Mucosa of rectum (tissue), 2 donors: Measurements from ENCODE around the gene NFKB2.

Experiments used
- H3K27ac ChIP-seq, 2 donors: one replicate each; pipeline ENCODE4 v1.7.0; 2013; ENCODE audit warnings: inconsistent platforms in 2 of 2, low read depth in 2 of 2, low read length in 2 of 2
- H3K27me3 ChIP-seq, 2 donors: one replicate each; pipeline ENCODE4 v1.7.0; 2013; ENCODE audit warnings: low read length in 2 of 2; ENCODE audit not compliant: control insufficient read depth in 2 of 2, insufficient read depth in 2 of 2
- H3K36me3 ChIP-seq, 2 donors: one replicate each; pipeline ENCODE4 v1.7.0; 2013; ENCODE audit warnings: low read length in 2 of 2; ENCODE audit not compliant: control insufficient read depth in 2 of 2, insufficient read depth in 2 of 2
- H3K4me1 ChIP-seq, 2 donors: one replicate each; pipeline ENCODE4 v1.7.0; 2013; ENCODE audit warnings: low read length in 2 of 2, mild to moderate bottlenecking in 1 of 2; ENCODE audit not compliant: control insufficient read depth in 2 of 2, insufficient read depth in 2 of 2
- H3K4me3 ChIP-seq, 2 donors: one replicate each; pipeline ENCODE4 v1.7.0; 2013; ENCODE audit warnings: low read length in 2 of 2
- H3K9ac ChIP-seq, 2 donors: one replicate each; pipeline ENCODE4 v1.7.0; 2013; ENCODE audit warnings: low read length in 2 of 2, low read depth in 1 of 2, mild to moderate bottlenecking in 1 of 2
- H3K9me3 ChIP-seq, 2 donors: one replicate each; pipeline ENCODE4 v1.7.0; 2013; ENCODE audit warnings: low read length in 2 of 2; ENCODE audit not compliant: control insufficient read depth in 2 of 2
- donor health status: healthy.
- donor health status: Normal muscosa, but diverticular disease.

Gene NFKB2

DNA sequence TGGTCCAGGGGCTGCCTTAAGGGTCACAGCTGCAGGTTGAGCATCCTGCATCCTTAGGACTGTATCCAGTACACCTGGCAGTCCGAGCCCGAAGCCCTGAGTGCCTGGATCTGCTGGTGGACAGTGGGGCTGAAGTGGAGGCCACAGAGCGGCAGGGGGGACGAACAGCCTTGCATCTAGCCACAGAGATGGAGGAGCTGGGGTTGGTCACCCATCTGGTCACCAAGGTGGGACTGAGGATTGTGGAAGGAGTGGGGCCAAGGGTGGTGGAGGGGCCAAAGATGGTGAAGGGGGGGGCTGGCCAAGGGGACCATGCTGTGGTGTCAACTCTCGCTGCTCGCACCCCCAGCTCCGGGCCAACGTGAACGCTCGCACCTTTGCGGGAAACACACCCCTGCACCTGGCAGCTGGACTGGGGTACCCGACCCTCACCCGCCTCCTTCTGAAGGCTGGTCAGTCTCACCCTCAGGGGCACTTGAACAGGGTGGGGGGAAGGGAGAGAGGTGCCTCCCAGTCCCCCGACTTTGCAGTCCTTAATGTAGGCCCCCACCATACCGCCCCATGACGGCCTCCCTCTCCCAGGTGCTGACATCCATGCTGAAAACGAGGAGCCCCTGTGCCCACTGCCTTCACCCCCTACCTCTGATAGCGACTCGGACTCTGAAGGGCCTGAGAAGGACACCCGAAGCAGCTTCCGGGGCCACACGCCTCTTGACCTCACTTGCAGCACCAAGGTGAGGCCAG is 5.3 kb downstream of the NFKB2 start:
- H3K4me3 ChIP-seq, result no peak overlapping the region
- no peaks in the 10 kb centered on the region for H3K9me3 ChIP-seq
- H3K27ac ChIP-seq, result peak overlapping the region in 1 of 2 donors; percentile 81
- H3K9ac ChIP-seq, result no peak overlapping the region
- H3K36me3 ChIP-seq, result peaks cover 6 to 25% of the 10 kb centered on the region in 2 donors
- H3K27me3 ChIP-seq, result no peaks in the 10 kb centered on the region
- H3K4me1 ChIP-seq, result peaks cover 19 to 24% of the 10 kb centered on the region in 2 donors

DNA sequence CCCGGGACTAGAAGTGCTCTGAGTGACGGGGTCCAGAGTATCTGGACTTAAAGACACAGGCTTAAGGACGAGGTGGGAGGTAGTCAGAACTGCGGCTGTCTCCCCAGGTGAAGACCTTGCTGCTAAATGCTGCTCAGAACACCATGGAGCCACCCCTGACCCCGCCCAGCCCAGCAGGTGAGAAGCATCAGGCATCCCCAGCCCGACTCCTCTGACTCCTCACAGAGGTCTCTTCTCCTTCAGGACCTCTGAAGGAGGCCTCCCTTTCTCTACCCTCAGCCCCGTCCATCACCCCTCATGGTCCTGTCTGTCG is 5.8 kb downstream of the NFKB2 start:
- Histone ChIP-seq H3K4me3 (no peak overlapping the region), H3K36me3 (peaks cover 6 to 25% of the 10 kb centered on the region in 2 donors), H3K9ac (no peak overlapping the region), H3K4me1 (peaks cover 14 to 19% of the 10 kb centered on the region in 2 donors), H3K27me3 (no peaks in the 10 kb centered on the region), H3K27ac (no peak overlapping the region), H3K9me3 (no peaks in the 10 kb centered on the region)

DNA sequence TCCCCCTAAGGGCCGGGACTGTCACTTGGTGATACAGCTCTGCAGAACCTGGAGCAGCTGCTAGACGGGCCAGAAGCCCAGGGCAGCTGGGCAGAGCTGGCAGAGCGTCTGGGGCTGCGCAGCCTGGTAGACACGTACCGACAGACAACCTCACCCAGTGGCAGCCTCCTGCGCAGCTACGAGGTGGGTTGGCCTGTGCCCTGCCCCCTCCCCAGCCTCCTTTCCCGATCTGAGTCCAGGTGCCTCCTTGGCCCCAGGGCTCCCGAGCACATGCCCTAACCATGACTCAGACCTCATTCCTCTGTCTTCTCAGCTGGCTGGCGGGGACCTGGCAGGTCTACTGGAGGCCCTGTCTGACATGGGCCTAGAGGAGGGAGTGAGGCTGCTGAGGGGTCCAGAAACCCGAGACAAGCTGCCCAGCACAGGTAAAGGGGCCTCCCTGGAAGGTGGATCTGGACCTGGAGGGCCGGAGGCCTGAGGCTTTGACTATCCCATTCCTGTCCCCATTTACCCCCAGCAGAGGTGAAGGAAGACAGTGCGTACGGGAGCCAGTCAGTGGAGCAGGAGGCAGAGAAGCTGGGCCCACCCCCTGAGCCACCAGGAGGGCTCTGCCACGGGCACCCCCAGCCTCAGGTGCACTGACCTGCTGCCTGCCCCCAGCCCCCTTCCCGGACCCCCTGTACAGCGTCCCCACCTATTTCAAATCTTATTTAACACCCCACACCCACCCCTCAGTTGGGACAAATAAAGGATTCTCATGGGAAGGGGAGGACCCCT is 6.4 kb downstream of the NFKB2 start:
- Histone ChIP-seq H3K9ac (no peak overlapping the region), H3K27me3 (no peaks in the 10 kb centered on the region), H3K4me3 (no peak overlapping the region), H3K4me1 (peaks cover 8 to 13% of the 10 kb centered on the region in 2 donors), H3K27ac (no peak overlapping the region), H3K36me3 (peaks cover 6 to 22% of the 10 kb centered on the region in 2 donors), H3K9me3 (no peaks in the 10 kb centered on the region)

DNA sequence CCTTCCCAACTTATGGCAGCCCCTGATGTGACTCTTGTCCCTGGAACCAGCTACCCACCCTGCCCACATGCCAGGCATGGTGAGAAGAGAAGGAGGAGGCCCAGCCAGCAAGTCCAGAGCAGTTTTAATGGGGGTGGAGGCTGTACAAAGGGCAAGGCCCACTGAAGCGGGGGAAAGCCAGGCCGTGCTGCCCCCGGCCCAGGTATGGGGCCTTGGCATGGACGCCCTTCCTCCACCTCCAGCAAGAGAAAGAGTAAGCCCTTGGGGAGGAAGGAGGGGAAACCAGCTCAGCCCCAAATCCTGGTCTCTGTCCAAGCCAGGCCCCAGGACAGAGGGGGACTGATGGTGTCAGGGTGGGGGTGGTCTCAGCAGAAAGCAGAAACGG is 7.0 kb downstream of the NFKB2 start:
- no peak overlapping the region for H3K9ac ChIP-seq
- H3K27ac ChIP-seq, result no peak overlapping the region
- H3K4me3 ChIP-seq, result no peak overlapping the region
- no peaks in the 10 kb centered on the region for H3K9me3 ChIP-seq
- peaks cover 2 to 4% of the 10 kb centered on the region in 2 donors for H3K27me3 ChIP-seq
- H3K4me1 ChIP-seq, result peaks cover 8 to 11% of the 10 kb centered on the region in 2 donors
- peaks cover 6 to 22% of the 10 kb centered on the region in 2 donors for H3K36me3 ChIP-seq

DNA sequence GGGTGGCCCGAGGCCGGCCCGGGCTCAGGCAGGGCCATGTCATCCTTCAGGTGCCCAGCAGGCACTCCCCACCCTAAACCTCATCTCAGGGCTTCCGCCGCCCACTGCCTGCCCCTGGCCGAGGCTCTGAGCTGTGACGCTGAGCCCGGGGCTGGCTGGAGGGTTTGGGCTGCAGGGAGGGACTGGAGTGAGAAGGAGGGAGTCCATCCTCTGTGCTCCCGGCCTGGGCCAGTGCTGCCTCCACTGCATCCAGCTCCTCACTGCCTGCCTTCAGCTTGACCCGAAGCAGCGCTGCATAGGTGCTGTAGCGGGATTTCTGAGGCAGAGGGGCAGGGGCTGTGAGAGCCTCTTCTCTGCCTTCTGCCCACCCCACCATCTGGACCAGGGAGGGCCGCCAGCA is 7.6 kb downstream of the NFKB2 start:
- H3K36me3 ChIP-seq, result peaks cover 6 to 17% of the 10 kb centered on the region in 2 donors
- no peaks in the 10 kb centered on the region for H3K9me3 ChIP-seq
- H3K4me3 ChIP-seq, result no peak overlapping the region
- peaks cover 8 to 11% of the 10 kb centered on the region in 2 donors for H3K4me1 ChIP-seq
- peak overlapping the region in 1 of 2 donors; percentile 16 for H3K27ac ChIP-seq
- no peak overlapping the region for H3K9ac ChIP-seq
- H3K27me3 ChIP-seq, result peaks cover 8 to 10% of the 10 kb centered on the region in 2 donors

DNA sequence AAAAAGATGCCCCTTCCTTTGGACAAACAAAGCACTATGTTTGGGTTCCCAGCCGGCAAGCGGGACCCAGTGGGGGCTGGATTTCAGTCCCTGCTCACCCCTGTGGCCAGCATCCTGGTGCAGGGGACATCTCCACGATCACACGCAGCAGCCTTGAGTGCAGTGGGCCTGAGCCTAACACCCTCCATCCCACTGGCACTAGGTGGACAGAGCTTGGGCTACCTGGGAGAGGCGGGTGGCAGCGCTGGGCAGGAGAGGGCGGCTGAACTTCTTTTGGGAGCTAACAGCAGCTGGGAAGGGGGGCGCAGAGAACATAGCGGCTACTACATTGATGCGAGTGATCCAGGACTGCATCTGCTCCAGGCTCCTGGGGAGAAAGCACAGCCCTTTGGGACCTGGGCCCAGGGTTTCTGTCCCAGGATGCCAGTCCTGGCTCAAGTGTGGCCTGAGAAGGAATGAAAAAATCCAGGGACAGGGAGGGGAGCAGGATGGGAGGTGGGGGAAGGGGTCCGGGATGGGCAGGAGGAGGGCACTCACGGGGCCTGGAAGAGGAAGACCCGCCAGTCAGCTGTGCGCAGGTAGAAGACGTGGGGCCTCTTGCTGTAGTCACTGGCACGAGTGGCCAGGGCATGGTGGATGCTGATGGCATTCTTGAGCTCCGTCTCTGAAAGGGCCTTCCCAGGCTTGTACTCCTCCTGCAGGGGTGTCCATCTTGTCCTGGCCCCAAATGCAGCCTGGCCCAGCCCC is 9.0 kb downstream of the NFKB2 start:
- peak overlapping the region in 1 of 2 donors; percentile 23 for H3K27ac ChIP-seq

DNA sequence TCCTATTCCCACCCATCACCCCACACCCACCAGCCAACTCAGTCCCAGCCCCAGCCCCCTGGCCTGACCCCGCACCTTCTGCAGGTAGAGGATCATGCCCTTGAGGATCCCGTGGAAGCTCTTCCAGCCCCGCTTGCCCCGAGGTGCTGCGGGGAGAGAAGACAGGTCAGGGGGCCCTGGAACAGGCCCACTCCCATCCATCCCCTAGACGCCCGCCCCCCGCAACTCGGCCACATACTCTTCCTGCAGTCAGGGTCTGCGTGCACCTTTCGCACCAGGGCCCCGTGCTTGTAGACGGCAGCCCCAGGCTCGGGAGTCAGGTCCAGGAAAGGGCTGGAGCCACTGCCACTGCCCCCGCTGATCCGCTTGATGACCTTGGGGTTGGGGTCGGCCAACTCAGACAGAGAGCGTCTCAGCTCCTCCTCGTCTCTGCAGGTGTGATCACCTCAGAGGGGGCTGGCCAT is 9.6 kb downstream of the NFKB2 start:
- Histone ChIP-seq H3K4me3 (no peak overlapping the region), H3K27me3 (peaks cover 19 to 25% of the 10 kb centered on the region in 2 donors), H3K36me3 (peaks cover 6 to 13% of the 10 kb centered on the region in 2 donors), H3K9ac (no peak overlapping the region), H3K9me3 (no peaks in the 10 kb centered on the region), H3K4me1 (peaks cover 2 to 4% of the 10 kb centered on the region in 2 donors), H3K27ac (peak overlapping the region in 1 of 2 donors; percentile 56)

More for the DNA sequence above, 9.0 kb downstream of the NFKB2 start:
- Histone ChIP-seq H3K4me1 (peaks cover 7% of the 10 kb centered on the region in 2 donors), H3K27me3 (peaks cover 12 to 19% of the 10 kb centered on the region in 2 donors), H3K9ac (no peak overlapping the region), H3K9me3 (no peaks in the 10 kb centered on the region), H3K36me3 (peaks cover 6 to 13% of the 10 kb centered on the region in 2 donors), H3K4me3 (no peak overlapping the region)

DNA sequence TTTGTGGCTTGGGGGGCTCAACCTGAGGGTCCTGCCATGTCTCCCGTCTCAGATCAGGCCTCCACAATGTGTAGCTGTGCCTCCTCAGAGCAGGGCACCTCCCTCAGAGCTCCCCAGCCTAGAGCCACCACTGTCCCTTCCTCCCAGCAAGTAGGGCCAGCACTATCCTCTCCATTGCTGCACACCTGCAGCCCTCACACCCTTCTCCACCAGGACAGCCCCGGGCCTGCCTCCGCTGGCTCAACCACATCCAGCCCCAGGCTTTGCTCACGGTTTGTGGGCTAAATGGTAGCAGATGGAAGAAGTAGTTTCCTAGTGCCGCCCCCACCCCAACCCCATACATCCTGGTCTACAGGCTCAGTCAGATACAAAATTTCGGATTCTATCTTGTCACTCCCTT is 10.1 kb downstream of the NFKB2 start:
- peaks cover 3 to 4% of the 10 kb centered on the region in 2 donors for H3K4me1 ChIP-seq
- peaks cover 6 to 10% of the 10 kb centered on the region in 2 donors for H3K36me3 ChIP-seq
- H3K27ac ChIP-seq, result peak overlapping the region in 1 of 2 donors; percentile 56
- no peak overlapping the region for H3K4me3 ChIP-seq
- peaks cover 21 to 28% of the 10 kb centered on the region in 2 donors for H3K27me3 ChIP-seq
- no peaks in the 10 kb centered on the region for H3K9me3 ChIP-seq
- no peak overlapping the region for H3K9ac ChIP-seq

DNA sequence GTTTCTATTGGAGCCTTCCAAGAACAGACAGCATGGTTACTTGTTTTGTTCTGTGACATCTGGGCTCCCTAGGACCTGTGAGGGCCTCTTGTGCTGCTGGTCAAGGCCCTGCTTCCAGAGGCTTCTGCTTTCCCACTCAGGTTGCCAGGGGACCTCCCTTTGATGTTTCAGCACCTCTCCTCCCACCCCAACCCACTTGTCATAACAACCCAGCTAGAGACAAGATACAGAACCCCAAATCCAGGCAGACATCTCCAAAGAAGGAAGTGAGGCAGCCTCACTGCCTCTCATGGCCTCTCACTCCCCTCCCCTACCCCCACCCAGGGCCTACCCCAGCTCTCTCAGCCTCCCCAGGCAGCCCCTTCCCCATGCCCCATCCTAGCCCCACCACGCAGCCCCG is 11.3 kb downstream of the NFKB2 start:
- Histone ChIP-seq H3K9ac (no peak overlapping the region), H3K4me3 (no peak overlapping the region), H3K27ac (peak overlapping the region in 1 of 2 donors; percentile 56), H3K9me3 (no peaks in the 10 kb centered on the region), H3K36me3 (no peaks in the 10 kb centered on the region), H3K27me3 (peaks cover 30 to 39% of the 10 kb centered on the region in 2 donors), H3K4me1 (peaks cover 3 to 4% of the 10 kb centered on the region in 2 donors)
